DMS53 (cell line): ENCODE measurements around the gene PTPN18.
"Not testable (repeated sequence)": the region's sequence is repeated elsewhere in the genome, so short reads cannot be mapped to it uniquely, and the experiment has no call there.

Experiments used
- DNase-seq: peaks from one replicate; lab custom pipeline; 2025; lab: John Stamatoyannopoulos, UW

Gene PTPN18

DNA sequence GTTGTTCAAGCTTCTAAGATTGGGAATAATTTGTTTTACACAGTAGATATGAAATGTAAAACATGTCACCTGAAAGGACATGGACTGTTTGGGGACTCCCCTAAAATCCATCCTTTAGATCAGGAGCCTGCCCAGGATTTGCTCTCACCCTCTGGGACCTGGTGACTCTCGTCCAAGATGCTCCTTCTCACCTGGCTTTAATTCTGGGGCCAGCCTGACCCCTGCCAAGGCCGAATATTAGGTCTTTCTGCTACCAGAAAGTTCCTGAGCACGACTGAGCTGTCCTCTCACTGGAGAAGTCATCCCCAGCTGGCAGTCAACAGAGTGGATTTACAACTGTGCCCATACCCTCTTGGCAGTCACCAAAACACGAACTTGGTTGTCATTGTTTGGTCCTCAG lies 25.3 kb downstream of the PTPN18 start:
- no peak for DNase-seq

DNA sequence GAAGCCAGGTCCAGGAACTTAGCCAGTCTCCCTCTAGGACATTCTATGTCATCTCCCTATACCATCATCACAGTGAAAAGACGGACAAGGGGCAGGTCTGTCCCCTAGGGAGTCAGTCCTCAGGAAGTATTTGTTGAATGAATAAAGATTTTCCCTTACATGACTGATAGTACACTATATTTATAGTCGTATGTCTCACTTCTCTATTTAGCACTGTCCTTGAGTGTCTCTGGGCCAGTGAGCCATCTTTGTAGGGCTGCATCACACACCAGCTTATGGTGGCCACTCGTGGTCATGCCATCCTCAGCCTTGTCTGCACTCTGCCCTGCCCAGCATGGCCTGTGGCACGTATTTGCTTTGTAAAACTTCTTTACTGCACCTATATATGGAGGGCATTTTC lies 25.8 kb downstream of the PTPN18 start:
- no peak for DNase-seq

DNA sequence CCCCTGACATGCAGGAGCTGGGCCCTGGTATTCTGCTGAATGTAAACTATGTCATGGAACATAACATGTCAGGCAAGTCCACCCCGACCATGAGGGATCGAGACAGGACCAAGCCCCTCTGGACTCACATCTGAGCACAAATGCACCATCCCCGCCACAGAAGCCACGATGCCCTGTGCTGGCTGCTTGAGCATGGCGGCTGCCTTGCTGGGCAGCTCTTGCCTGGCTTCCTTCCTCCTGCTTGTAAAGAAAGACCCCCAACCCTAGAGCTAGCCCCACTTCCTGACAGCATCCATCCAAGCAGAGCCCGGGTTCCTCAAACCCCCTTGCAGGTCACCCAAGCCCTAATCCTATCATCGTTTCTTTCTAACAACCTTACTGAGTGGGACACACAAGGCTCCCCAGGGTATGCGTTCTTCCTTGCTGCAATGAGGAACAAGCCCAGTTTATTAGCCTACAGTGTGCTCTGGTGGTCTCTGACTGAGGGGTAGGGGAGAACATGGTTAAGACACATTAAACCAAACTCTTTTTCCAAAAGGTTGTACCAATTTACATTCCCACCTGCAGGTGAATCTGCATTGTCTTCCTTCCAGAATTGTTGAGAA lies 26.6 kb downstream of the PTPN18 start:
- DNase-seq, result no peak

DNA sequence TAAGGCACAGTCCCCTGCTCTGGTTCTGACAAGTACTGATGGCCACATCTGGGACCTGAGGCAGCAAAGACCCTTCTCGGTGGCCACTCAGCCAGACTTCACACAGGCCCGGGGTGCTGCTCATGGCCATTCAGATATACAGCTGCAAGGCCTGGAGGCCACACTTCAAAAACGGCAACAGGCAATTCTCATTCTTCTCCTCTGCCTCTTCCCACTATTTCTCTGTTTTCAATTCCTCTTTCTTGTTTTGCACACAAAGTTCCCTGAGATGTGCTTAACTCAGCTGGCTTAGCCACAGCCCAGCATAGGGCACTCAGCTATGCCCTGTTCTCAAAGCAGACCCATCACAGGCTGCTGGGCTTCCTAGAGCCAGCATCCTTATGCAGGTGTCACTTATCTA lies 29.9 kb downstream of the PTPN18 start:
- no peak for DNase-seq

DNA sequence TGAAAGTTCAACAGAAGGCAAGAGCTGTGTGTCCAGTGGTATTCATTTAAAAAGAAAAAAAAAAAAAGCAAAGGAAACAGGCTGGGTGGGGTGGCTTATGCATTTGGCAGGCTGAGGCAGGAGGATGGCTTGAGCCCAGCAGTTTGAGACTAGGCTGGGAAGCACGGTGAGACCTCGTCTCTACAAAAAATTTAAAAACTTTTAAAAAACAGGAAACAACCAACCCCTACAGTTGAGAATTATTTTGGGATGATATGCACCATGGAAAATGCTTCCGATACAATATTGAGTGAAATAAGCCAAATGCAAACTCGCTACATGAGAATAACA lies 31.2 kb downstream of the PTPN18 start:
- DNase-seq, result no peak

DNA sequence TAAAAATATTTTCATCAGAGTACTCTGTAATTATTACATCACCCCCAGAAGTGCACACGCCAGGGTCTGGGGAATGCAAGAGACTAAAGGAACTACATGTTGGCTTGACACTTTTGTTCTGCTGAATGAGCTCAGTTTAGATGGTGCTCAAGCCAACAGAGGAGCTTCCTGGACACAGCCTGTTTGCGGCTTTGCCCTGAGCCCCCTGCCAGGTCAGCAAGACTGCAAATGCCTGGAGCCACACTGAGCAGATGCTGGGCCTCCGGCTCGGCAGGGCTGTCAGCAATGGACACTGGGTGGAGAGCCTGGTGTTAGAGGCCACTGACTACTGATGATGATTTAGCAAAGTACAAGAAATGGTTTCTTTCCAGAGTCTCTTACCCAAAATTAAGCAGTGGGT lies 31.9 kb downstream of the PTPN18 start:
- no peak for DNase-seq

DNA sequence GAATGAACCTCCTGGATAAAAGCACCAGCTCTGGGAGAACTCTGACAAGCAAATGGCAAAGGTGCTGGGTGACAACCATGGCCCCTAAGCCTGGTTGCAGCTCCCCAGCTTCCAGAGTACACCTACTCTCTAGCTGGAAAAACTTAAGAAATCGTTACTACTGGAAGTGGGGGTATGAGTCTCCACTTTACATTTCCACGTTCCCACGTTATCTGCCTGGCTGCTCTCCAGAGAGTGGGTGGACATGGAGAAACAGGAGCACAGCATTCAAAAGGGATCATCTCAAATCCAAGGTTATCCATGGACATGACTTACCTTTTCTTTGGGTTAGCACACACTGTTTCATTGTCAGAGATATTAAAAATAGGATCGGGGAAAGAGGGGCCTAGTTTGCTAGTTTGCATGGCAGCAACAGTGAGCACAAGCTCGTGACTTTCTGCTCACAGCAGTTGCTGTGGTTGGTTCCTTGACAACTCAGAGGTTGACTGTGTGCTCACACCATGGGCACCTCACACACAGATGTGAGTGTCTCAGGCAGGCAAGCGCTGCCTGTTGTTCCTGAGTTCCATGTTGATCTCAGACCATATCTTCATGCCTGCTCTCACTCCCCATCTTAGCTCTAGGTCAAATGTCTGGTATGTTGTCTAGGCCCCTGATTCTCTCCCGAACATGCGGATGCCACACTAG lies 32.5 kb downstream of the PTPN18 start:
- DNase-seq, result no peak

DNA sequence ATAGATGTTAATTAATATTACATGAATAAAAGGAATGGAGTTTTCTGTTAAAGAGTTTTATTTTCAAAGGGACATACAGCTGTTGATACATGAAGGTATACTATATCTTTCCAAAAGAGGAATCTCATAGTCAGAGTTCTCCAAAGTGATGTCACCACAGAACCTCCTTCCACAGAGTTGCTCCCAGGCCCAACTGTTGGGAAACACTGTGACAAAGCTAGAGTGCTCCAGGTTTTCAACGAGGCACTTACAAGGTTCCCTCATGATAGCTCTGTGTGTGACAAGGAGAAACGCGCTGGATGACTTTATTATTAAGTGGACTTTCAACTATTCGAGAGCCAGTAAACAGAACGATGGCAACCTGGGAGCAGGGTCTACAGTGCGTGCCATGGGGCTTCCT lies 33.5 kb downstream of the PTPN18 start:
- no peak for DNase-seq

DNA sequence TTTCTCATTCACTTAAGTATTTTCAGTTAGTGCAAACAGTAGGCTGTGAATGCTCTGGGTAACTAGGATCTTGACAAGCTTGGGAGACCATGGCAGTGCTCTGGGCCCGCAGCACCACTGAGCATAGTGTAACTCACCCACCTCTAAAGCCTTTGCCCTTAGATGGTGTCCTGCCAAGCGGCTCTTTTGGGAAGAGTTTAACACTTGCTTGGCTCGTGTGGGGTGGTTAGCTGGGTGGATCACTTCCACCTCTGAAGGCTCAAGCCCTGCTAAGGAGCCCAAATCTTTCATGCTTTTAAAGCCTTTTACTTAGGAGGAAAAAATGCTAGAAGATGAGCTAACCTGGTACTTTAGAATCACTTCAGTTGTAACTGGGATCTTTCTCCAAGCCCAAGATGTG lies 33.9 kb downstream of the PTPN18 start:
- no peak for DNase-seq

DNA sequence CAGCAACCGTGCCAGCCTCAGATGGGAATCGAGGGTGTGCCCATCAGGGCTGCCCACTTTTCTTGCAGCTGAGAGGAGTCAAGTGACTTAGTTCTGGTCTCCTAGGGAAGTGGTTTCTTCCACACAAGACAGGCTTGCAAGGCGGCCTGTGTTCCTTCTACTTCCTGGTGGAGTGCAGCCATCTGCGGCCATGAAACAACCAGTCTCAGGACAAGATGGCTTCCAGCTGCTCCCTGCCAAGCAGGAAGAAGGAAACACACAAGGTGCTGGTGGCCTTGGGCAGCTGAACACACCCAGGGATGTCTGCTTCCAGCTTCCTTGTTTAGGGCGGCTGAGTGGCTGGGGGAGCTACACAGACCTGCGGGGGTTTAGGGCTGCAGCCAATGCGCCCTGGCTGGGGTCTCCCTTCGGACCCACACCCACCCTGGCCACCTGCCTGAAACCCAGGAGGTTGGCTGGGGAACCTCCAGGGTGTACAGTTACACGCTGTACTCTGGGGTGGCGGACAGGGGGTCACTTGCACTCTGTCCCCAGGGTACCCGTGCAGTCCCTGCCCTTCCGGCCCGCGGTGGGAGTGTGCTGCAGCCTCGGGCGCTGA lies 34.7 kb downstream of the PTPN18 start:
- peak; percentile 25 for DNase-seq

DNA sequence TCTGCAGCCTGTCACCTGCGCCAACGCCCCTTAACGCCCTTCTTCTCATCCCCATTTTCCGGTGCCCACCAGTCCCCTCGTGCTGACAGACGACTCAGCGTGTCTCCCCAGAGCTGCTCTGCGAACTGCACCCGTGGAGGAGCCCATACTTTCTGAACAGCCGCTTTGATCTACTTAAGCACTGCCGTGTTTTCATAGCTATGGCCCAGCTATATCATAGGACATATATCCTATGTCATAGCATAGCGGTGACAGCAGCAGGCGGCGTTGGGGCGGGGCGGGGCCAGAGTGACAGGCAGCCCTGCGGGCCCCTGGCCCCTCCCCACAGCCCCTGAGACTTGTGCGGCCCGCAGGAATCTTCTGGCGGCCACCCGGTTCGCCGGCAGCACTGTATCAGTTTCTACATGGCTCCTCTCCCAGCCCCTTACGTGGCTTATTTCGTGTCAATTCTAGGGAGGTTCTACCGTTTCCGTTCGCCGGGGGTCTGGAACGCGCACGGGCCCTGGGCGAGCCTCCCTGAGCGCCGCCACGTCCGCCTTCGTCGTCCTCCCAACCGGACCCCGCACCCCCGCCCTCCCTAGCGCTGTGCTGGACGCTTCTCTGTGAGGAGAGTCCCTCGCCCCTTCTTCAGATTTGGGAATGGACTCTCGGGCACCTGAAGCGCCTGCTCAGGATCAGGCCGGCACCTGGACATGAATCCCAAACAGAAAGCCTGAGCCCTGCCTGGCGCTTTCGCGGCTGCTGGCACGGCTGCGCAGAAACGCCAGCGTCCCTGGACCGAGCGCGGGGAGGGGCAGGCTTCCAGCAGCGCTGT lies 35.4 kb downstream of the PTPN18 start:
- DNase-seq, result peak; percentile 70

DNA sequence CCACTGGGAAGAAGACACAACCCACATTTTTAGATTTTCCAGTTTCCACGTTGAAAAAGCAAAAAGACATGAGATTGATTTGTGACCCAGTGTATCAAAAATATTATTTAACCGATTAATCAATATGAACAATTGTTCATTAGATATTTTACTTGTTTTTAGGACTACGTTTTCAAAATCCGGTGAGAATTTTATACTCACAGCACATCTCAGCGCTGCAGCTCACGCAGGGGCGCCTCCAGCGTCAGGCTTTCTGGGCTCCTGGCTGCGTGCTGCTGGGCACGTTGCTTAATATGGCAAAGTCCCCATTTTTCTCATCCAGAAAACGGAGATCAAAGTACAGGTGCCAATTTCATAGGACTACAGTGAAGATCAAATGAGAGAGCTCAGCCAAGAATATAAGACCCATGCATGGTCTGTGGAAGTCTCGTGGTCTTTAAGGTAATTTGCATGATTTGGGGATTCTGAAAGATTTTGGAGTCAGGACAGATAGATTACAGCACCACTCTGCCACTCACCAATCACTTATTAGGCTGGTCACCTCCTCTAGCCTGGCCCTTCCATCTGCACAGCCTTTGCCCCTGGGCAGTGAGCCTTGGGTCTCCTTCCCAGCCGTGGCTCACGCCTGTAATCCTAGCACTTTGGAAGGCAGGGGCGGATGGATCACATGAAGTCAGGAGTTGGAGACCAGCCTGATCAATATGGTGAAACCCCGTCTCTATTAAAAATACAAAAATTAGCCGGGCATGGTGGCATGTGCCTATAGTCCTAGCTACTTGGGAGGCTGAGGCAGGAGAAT lies 36.2 kb downstream of the PTPN18 start:
- peak; percentile 33 for DNase-seq

DNA sequence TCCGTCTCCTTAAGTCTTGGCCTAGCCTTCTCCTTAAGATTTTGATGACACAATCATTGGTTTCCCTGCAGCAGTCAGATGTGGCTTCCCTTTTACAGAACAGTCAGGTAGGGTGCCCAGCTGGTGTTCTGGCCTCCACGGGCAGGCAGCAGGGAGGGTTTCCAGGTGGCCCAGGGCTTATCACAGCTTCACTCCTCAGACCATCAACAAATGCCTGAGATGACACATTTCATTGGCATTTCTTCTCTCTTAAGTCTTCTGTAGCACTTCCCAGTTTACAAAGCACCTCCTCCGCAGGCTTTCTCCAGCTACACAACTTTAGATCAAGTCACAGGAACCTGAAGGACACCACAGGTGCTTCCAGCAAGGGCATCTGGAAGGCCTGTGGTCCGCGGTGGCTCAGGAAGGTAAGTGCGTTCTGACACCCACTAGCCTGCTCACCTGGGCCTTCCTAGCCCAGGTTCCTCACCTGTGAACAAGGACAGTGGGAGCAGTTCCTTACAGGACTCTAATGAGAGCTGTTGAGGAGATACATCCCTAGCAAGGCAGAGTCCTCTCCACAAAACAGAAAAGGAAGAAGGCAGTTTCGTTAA lies 37.6 kb downstream of the PTPN18 start:
- no peak for DNase-seq

DNA sequence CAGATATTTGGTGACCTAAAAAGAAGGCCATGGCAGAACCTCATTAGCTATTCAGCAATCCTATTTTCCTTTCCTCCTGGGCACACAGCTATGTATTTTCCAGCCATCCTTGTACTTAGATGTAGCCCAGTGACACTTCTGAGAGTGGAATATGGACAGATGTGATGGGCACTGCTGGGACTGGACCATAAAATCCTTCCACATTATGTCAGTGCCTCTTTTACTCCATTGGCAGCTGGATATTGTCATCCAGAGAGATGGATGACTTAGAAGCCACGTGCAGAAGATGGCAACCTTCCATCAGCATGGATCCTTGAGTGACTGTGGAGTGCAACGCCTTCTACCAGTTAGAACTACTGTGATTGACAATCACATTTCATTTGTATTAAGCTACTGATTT lies 50.4 kb downstream of the PTPN18 start:
- not testable (repeated sequence) for DNase-seq

DNA sequence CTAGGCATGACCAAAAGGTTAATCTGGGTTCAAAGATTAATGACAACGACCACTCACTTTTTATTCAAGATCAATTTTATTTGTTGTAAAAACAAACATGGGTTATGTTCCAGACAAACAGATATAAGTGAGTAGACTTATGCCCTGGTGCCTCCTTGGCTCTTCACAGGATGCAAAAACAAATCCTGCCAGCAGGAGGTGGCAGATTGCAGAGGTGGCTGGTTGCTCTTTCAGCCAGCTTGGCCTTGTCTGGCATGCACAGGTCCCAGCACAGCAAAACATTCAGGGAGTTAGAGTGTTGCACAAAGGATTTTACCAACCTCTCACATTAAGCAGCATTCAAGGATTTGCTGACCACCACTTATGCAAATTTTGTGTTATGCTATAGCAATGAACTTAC lies 60.8 kb downstream of the PTPN18 start:
- DNase-seq, result not testable (repeated sequence)

DNA sequence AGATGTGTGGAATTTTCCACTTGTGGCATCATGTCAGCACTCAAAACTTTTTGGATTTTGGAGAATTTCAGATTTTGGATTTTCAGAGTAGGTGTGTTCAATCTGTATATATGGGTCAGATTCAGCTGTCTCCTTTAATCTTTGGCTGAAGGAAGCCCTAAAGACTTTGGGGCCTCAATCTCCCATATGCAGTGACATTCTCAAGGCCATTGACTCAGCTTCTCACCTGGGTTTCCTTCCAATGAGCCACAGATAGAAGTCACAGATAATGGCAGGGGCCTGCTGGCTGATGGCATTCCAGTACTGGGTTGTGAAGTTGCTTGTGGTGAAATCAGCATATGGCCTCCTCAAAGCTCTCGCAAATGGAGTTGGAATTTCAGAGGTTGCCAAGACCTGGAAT lies 63.0 kb downstream of the PTPN18 start:
- DNase-seq, result not testable (repeated sequence)
